ENCODE measurements around the gene NUDT7. TPM values are rescaled to one million over a fixed set of nuclear protein-coding genes. Genes with fewer than 3 reads are reported as not detected.

NUDT7 gene
- polyA plus RNA-seq, 3 donors, result 4.2 to 6.1 (median 5.0) TPM

- Mint-ChIP-seq H3K36me3 (peaks cover 0 to 9% of the 10 kb centered on the region in 2 donors), H3K4me1 (peaks cover 3% of the 10 kb centered on the region), H3K9me3 (peaks cover 5 to 20% (median 12%) of the 10 kb centered on the region in 7 donors), H3K27ac (no peak overlapping the region), H3K27me3 (ENCODE audit: low read depth in 3 of 3) (peaks cover 0 to 15% (median 0%) of the 10 kb centered on the region in 3 donors), H3K4me3 (no peak overlapping the region)
- H3K27ac ChIP-seq (ENCODE audit: low read depth in 1 of 2, low read length in 2 of 2), result no peak overlapping the region
- no peaks in the 10 kb centered on the region for H3K27me3 ChIP-seq (ENCODE audit: control insufficient read depth in 2 of 2, insufficient read depth in 2 of 2, low read length in 2 of 2)
- DNase-seq, result no peak
- H2AFZ ChIP-seq (ENCODE audit: insufficient read depth, low read depth, low read length, poor library complexity, severe bottlenecking), result no peak overlapping the region
- H3K9me3 ChIP-seq (replicated peaks in 1 of 2; ENCODE audit: control insufficient read depth in 1 of 2, insufficient read depth in 1 of 2, low read length in 2 of 2), result peaks cover 0 to 5% of the 10 kb centered on the region in 2 donors
- H3K4me2 ChIP-seq (replicated peaks; ENCODE audit: extremely low read depth, low read length, poor library complexity, severe bottlenecking), result no peak overlapping the region
- no peaks in the 10 kb centered on the region for H3K79me2 ChIP-seq (ENCODE audit: insufficient read depth, low read length)
- no peaks in the 10 kb centered on the region for H3K4me1 ChIP-seq (ENCODE audit: control insufficient read depth in 1 of 2, insufficient read depth in 2 of 2, low read length in 2 of 2)
- no peaks in the 10 kb centered on the region for H4K20me1 ChIP-seq (ENCODE audit: insufficient read depth, low read length)
- WGBS (ENCODE audit: insufficient coverage), result 68% methylated on average over 4 of the region's 11 CpGs
- no peaks in the 10 kb centered on the region for H3K36me3 ChIP-seq (replicated peaks in 1 of 2; ENCODE audit: control insufficient read depth in 1 of 2, insufficient read depth in 2 of 2, low read length in 2 of 2)
- no peak overlapping the region for H3K4me3 ChIP-seq (replicated peaks in 1 of 3; ENCODE audit: low read depth in 2 of 3, low read length in 3 of 3)
- intact Hi-C loops (cut with micrococcal nuclease), result no loop called here
- H3K9ac ChIP-seq (ENCODE audit: insufficient read depth, low read length, poor library complexity, severe bottlenecking), result no peak overlapping the region
- TF ChIP-seq, protein P1, sequence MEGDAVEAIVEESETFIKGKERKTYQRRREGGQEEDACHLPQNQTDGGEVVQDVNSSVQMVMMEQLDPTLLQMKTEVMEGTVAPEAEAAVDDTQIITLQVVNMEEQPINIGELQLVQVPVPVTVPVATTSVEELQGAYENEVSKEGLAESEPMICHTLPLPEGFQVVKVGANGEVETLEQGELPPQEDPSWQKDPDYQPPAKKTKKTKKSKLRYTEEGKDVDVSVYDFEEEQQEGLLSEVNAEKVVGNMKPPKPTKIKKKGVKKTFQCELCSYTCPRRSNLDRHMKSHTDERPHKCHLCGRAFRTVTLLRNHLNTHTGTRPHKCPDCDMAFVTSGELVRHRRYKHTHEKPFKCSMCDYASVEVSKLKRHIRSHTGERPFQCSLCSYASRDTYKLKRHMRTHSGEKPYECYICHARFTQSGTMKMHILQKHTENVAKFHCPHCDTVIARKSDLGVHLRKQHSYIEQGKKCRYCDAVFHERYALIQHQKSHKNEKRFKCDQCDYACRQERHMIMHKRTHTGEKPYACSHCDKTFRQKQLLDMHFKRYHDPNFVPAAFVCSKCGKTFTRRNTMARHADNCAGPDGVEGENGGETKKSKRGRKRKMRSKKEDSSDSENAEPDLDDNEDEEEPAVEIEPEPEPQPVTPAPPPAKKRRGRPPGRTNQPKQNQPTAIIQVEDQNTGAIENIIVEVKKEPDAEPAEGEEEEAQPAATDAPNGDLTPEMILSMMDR (IDR thresholded peaks at IDR 0.05), result no peak
Observed at GRCh38 chr16:77732241-77732946, 10.1 kb downstream of the NUDT7 start.

- H3K4me1 Mint-ChIP-seq, result peaks cover 9% of the 10 kb centered on the region
- Histone ChIP-seq H3K4me3 (replicated peaks in 1 of 3; ENCODE audit: low read depth in 2 of 3, low read length in 3 of 3) (no peak overlapping the region), H3K79me2 (ENCODE audit: insufficient read depth, low read length) (no peaks in the 10 kb centered on the region), H4K20me1 (ENCODE audit: insufficient read depth, low read length) (no peaks in the 10 kb centered on the region), H3K9ac (ENCODE audit: insufficient read depth, low read length, poor library complexity, severe bottlenecking) (no peak overlapping the region), H3K27ac (ENCODE audit: low read depth in 1 of 2, low read length in 2 of 2) (no peak overlapping the region), H3K36me3 (replicated peaks in 1 of 2; ENCODE audit: control insufficient read depth in 1 of 2, insufficient read depth in 2 of 2, low read length in 2 of 2) (no peaks in the 10 kb centered on the region), H3K4me2 (replicated peaks; ENCODE audit: extremely low read depth, low read length, poor library complexity, severe bottlenecking) (no peak overlapping the region), H3K27me3 (ENCODE audit: control insufficient read depth in 2 of 2, insufficient read depth in 2 of 2, low read length in 2 of 2) (no peaks in the 10 kb centered on the region), H3K4me1 (ENCODE audit: control insufficient read depth in 1 of 2, insufficient read depth in 2 of 2, low read length in 2 of 2) (no peaks in the 10 kb centered on the region), H3K9me3 (replicated peaks in 1 of 2; ENCODE audit: control insufficient read depth in 1 of 2, insufficient read depth in 1 of 2, low read length in 2 of 2) (peaks cover 0 to 5% of the 10 kb centered on the region in 2 donors), H2AFZ (ENCODE audit: insufficient read depth, low read depth, low read length, poor library complexity, severe bottlenecking) (no peak overlapping the region)
- peaks cover 0 to 4% of the 10 kb centered on the region in 2 donors for H3K36me3 Mint-ChIP-seq
- TF ChIP-seq, protein P1 (IDR thresholded peaks at IDR 0.05), result no peak
- intact Hi-C loops (cut with micrococcal nuclease), result no loop called here
- H3K27ac Mint-ChIP-seq, result no peak overlapping the region
- no peak for DNase-seq
- peaks cover 2 to 13% (median 5%) of the 10 kb centered on the region in 3 donors for H3K27me3 Mint-ChIP-seq (ENCODE audit: low read depth in 3 of 3)
- no CpG with 5 or more reads among the region's 1 CpG for whole genome bisulfite sequencing (ENCODE audit: insufficient coverage)
- H3K9me3 Mint-ChIP-seq, result peaks cover 5 to 20% (median 11%) of the 10 kb centered on the region in 7 donors
- no peak overlapping the region for H3K4me3 Mint-ChIP-seq
Observed at GRCh38 chr16:77736879-77737278, 14.6 kb downstream of the NUDT7 start.
